Measurements from ENCODE around the gene COL5A1.

- peak; percentile 92 for TF ChIP-seq GATA3 (IDR thresholded peaks at IDR 0.05; ENCODE audit: low read depth, low read length)
- TF ChIP-seq GATA2 (IDR thresholded peaks at IDR 0.05; ENCODE audit: low read depth, low read length): peak; percentile 99
Measured at GRCh38 chr9:134693011-134693410, 51.4 kb downstream of the COL5A1 start.

Data from SH-SY5Y (cell line).